Measurements from ENCODE around the gene MVK.

DNA sequence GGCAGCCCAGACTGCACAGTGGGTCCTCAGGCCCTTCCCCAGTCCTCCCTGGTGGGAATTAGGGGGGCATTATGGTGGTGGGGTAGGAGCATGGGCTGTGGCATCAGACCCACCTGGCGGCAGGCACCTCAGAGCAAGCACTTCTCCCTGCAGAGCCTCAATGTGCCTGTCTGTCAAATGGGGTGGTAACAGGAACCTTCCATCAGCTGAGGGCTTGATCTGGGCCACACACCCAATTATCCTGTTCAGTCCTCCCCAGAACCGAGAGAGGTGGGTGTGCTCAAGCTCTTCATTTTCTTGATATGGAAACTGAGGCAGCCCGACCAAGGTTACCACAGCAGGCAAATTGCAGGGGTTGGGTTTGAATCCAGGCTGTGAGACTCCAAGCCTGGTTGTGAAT lies 38.4 kb downstream of the MVK start:
- TF ChIP-seq POLR2A (IDR thresholded peaks at IDR 0.05; ENCODE audit: low read length): no peak
- no peak for TF ChIP-seq GATA1 (IDR thresholded peaks at IDR 0.05; ENCODE audit: low read depth, low read length)
